Measurements from ENCODE around the gene DYRK3. TPM values are rescaled to one million over a fixed set of nuclear protein-coding genes. Genes with fewer than 3 reads are reported as not detected.

The DYRK3 gene
- total and polyA plus RNA-seq, 12 donors: 4.1 to 31.1 (median 20.8) TPM

- ATAC-seq: no peak
- no peak for TF ChIP-seq CTCF (IDR thresholded peaks at IDR 0.05)
- no peak for DNase-seq
- Histone ChIP-seq H3K4me3 (no peak overlapping the region), H3K9me3 (no peaks in the 10 kb centered on the region), H3K4me1 (peaks cover 53 to 100% (median 100%) of the 10 kb centered on the region in 9 donors), H3K27ac (peak overlapping the region in 8 of 10 donors; percentile 43 to 99 (median 86)), H3K36me3 (peaks cover 0 to 28% (median 0%) of the 10 kb centered on the region in 9 donors), H3K27me3 (no peaks in the 10 kb centered on the region)
- intact Hi-C loops (cut with DNase I): no loop called here
- 66 to 72% methylated on average over 9 of the region's 9 CpGs for WGBS, 2 donors
Measured at GRCh38 chr1:206695733-206696132, 60.4 kb downstream of the DYRK3 start.

GRCh38 chr1:206696812-206697585, 61.7 kb downstream of the DYRK3 start:
- H3K4me1 ChIP-seq: peaks cover 44 to 100% (median 98%) of the 10 kb centered on the region in 9 donors
- peak; percentile 14 to 59 (median 34) for ATAC-seq

GRCh38 chr1:206698011-206698410, 62.7 kb downstream of the DYRK3 start:
- H3K27me3 ChIP-seq: no peaks in the 10 kb centered on the region
- H3K9me3 ChIP-seq: no peaks in the 10 kb centered on the region
- H3K27ac ChIP-seq: peak overlapping the region; percentile 3 to 99 (median 84)
- no peak for TF ChIP-seq CTCF (IDR thresholded peaks at IDR 0.05)
- peaks cover 41 to 100% (median 98%) of the 10 kb centered on the region in 9 donors for H3K4me1 ChIP-seq
- intact Hi-C loops (cut with DNase I): no loop called here
- no peak for DNase-seq
- H3K36me3 ChIP-seq: peaks cover 0 to 28% (median 0%) of the 10 kb centered on the region in 9 donors
- ATAC-seq: no peak
- WGBS, 2 donors: 66 to 71% methylated on average over 2 of the region's 2 CpGs
- no peak overlapping the region for H3K4me3 ChIP-seq

More at GRCh38 chr1:206696812-206697585, 61.7 kb downstream of the DYRK3 start:
- WGBS, 2 donors: 44 to 45% methylated on average over 4 of the region's 4 CpGs
- peaks cover 0 to 28% (median 0%) of the 10 kb centered on the region in 9 donors for H3K36me3 ChIP-seq
- H3K27me3 ChIP-seq: no peaks in the 10 kb centered on the region
- intact Hi-C loops (cut with DNase I): no loop called here
- DNase-seq: peak in 1 of 2 donors; percentile 50
- no peak overlapping the region for H3K4me3 ChIP-seq
- TF ChIP-seq CTCF (IDR thresholded peaks at IDR 0.05): no peak
- H3K27ac ChIP-seq: peak overlapping the region; percentile 18 to 99 (median 84)
- H3K9me3 ChIP-seq: no peaks in the 10 kb centered on the region

Other genes starting within 250 kb of the DYRK3 start
- gene IKBKE, start 165.1 kb upstream of the DYRK3 start, total RNA-seq: 1 to 10 TPM in 3 of 10 donors, under 1 TPM in 7; 0.49 to 5.4 (median 0.79) TPM
- under 1 TPM; 0.29 to 0.87 TPM for gene IKBKE, start 165.1 kb upstream of the DYRK3 start, polyA plus RNA-seq
- 10 to 100 TPM in 3 of 10 donors, 1 to 10 TPM in 7; 5.0 to 26.0 (median 7.0) TPM for gene RASSF5, start 128.0 kb upstream of the DYRK3 start, total RNA-seq
- 1 to 10 TPM in 1 of 2 donors, under 1 TPM in 1; 0.90 to 2.4 TPM for gene RASSF5, start 128.0 kb upstream of the DYRK3 start, polyA plus RNA-seq
- gene EIF2D, start 23.1 kb upstream of the DYRK3 start, total RNA-seq: 10 to 100 TPM; 26.1 to 32.2 (median 29.5) TPM
- 10 to 100 TPM; 16.8 to 35.6 TPM for gene EIF2D, start 23.1 kb upstream of the DYRK3 start, polyA plus RNA-seq
- 100 to 1,000 TPM; 169 to 323 (median 224) TPM for gene MAPKAPK2, start 49.4 kb downstream of the DYRK3 start, total RNA-seq
- gene MAPKAPK2, start 49.4 kb downstream of the DYRK3 start, polyA plus RNA-seq: 100 to 1,000 TPM; 101 to 144 TPM
- not detected for gene IL19, start 135.2 kb downstream of the DYRK3 start, total RNA-seq
- not detected for gene IL19, start 135.2 kb downstream of the DYRK3 start, polyA plus RNA-seq
- gene IL10, start 137.0 kb downstream of the DYRK3 start, total RNA-seq: 1 to 10 TPM in 3 of 10 donors, under 1 TPM in 5, not detected in 2; 0.25 to 2.6 (median 0.74) TPM
- 1 to 10 TPM in 1 of 2 donors, under 1 TPM in 1; 0.81 to 1.1 TPM for gene IL10, start 137.0 kb downstream of the DYRK3 start, polyA plus RNA-seq
- not detected for gene IL20, start 230.1 kb downstream of the DYRK3 start, total RNA-seq
- not detected for gene IL20, start 230.1 kb downstream of the DYRK3 start, polyA plus RNA-seq

All from heart right ventricle (tissue), 16 donors.